K562 (cell line): ENCODE measurements around the gene KRTAP1-1. TPM values are rescaled to one million over a fixed set of nuclear protein-coding genes. Genes with fewer than 3 reads are reported as not detected.

Source experiments
- ATAC-seq: fragments of 200-7000 bp; cut with Tn5 transposase; 3 replicates; pipeline ENCODE4 v1.9.1; 2020; ENCODE audit warnings: moderate library complexity
- BruUV-seq: library from RNA; stranded (reverse); fragments of 400-500 nt; replicated peaks from 2 replicates; lab custom pipeline; 2021; lab: Mats Ljungman, UMichigan
- CTCF ChIA-PET: fragments of 300-600 bp; formaldehyde crosslinking; extraction: SDS; loops from one replicate; lab custom pipeline; 2021; ENCODE audit warnings: low intra/inter-chr PET ratio; lab: Yijun Ruan, JAX
- POLR2A ChIA-PET: fragments of 300-600, 350-650 bp; sonication (Branson Sonifier 250); formaldehyde crosslinking; extraction: SDS; loops from one replicate; lab custom pipeline; 2021; ENCODE audit warnings: antibody characterized with exemption, inconsistent platforms; lab: Yijun Ruan, JAX
- DNase-seq, 4 experiments: peaks; one replicate each; pipeline versions ENCODE4 v3.0.0 to v3.0.0-alpha.2; 2011 to 2018; ENCODE audit warnings: low spot score in 3 of 4, mixed read lengths in 3 of 4; ENCODE audit errors: extremely low read depth in 1 of 4
- FAIRE-seq: peaks from 2 replicates; lab custom pipeline; 2011; peaks lifted over from hg19 to GRCh38; lab: Jason Lieb, UNC
- H2AFZ ChIP-seq: 2 replicates; pipeline ENCODE4 v1.6.0; 2011; ENCODE audit warnings: low read depth, low read length, control low read depth, inconsistent platforms
- H3K27ac ChIP-seq: fragments of 200-600 bp; 3 replicates; pipeline ENCODE4 v1.8.0; 2011; ENCODE audit warnings: low read depth, mild to moderate bottlenecking, control low read depth, inconsistent platforms, low read length, moderate library complexity, mixed read lengths; ENCODE audit errors: extremely low read depth
- H3K27me3 ChIP-seq, 2 experiments: fragments of 300-600 bp in 1 of 2; 2 replicates in 1 of 2; 3 replicates in 1 of 2; pipeline versions ENCODE4 v1.6.0 to v1.8.0; 2011; ENCODE audit warnings: inconsistent platforms in 2 of 2, low read length in 2 of 2, mild to moderate bottlenecking in 1 of 2, mixed read lengths in 1 of 2, moderate library complexity in 1 of 2; ENCODE audit not compliant: control insufficient read depth in 2 of 2, insufficient read depth in 2 of 2
- H3K36me3 ChIP-seq: fragments of 300-600 bp; 3 replicates; pipeline ENCODE4 v1.8.0; 2011; ENCODE audit warnings: mild to moderate bottlenecking, low read length, inconsistent platforms; ENCODE audit not compliant: control insufficient read depth, insufficient read depth
- H3K4me1 ChIP-seq, 2 experiments: fragments of 200-600 bp in 1 of 2; replicated peaks in 1 of 2; 2 replicates in 1 of 2; 3 replicates in 1 of 2; pipeline versions ENCODE4 v1.5.1 to v1.8.0; 2011; ENCODE audit warnings: inconsistent platforms in 2 of 2, low read length in 2 of 2, mild to moderate bottlenecking in 1 of 2, mixed read lengths in 1 of 2, moderate library complexity in 1 of 2; ENCODE audit not compliant: control insufficient read depth in 2 of 2, insufficient read depth in 2 of 2
- H3K4me2 ChIP-seq: 2 replicates; pipeline ENCODE4 v1.6.1; 2011; ENCODE audit warnings: low read length, control low read depth, inconsistent platforms, mixed read lengths; ENCODE audit not compliant: insufficient read depth
- H3K4me3 ChIP-seq: fragments of 200-600 bp; sonication (generic), shearing (Covaris generic); 2 replicates; pipeline ENCODE4 v1.5.1; 2016; ENCODE audit warnings: control low read depth, inconsistent platforms
- H3K79me2 ChIP-seq: fragments of 200-600 bp; 3 replicates; pipeline ENCODE4 v1.8.0; 2011; ENCODE audit warnings: low read length, inconsistent platforms; ENCODE audit not compliant: control insufficient read depth, insufficient read depth
- H3K9ac ChIP-seq, 2 experiments: 2 replicates each; pipeline versions ENCODE4 v1.6.0 to v1.6.1; 2011; ENCODE audit warnings: low read depth in 2 of 2, low read length in 2 of 2, control low read depth in 1 of 2, inconsistent platforms in 1 of 2, mild to moderate bottlenecking in 1 of 2, mixed read lengths in 1 of 2; ENCODE audit not compliant: insufficient read depth in 1 of 2
- H3K9me1 ChIP-seq: one replicate; pipeline ENCODE4 v1.6.0; 2011; ENCODE audit warnings: inconsistent platforms, mild to moderate bottlenecking, low read length, moderate library complexity; ENCODE audit not compliant: control insufficient read depth, insufficient read depth
- H3K9me3 ChIP-seq: replicated peaks from 2 replicates; pipeline ENCODE4 v1.5.1; 2011; ENCODE audit warnings: low read depth, low read length, inconsistent platforms; ENCODE audit not compliant: control insufficient read depth, insufficient read depth
- H4K20me1 ChIP-seq: replicated peaks from 2 replicates; pipeline ENCODE4 v1.6.1; 2011; ENCODE audit warnings: low read length, inconsistent platforms, mixed read lengths; ENCODE audit not compliant: control insufficient read depth, insufficient read depth
- ADNP ChIP-seq: fragments of 200-800 bp; sonication (Bioruptor generic); IDR thresholded peaks from 2 replicates; pipeline ENCODE4 v1.6.1; 2016; ENCODE audit warnings: missing genetic modification characterization, missing compliant biosample characterization
- EP300 ChIP-seq: IDR thresholded peaks from 2 replicates; pipeline ENCODE4 v1.6.1; 2012; ENCODE audit warnings: low read length, improper control_type of control experiment
- THRAP3 ChIP-seq: fragments of 450-650 bp; IDR thresholded peaks from 2 replicates; pipeline ENCODE4 v1.6.1; 2016; ENCODE audit warnings: mild to moderate bottlenecking, inconsistent platforms, borderline replicate concordance
- WGBS: fragments of 100-300 bp; shearing (Covaris generic); methylation state at CpG from one replicate; pipeline ENCODE4 v1.1.6; 2016; ENCODE audit warnings: low coverage, mixed read lengths; ENCODE audit not compliant: insufficient coverage; ENCODE audit errors: missing lambda C conversion rate; 5-methylcytosine and 5-hydroxymethylcytosine counted together
- in situ Hi-C: fragments of 300-500 bp; cut with MboI; formaldehyde crosslinking; loops from 4 replicates; pipeline ENCODE4 v1.15.0; 2018; ENCODE audit warnings: inconsistent platforms, mixed read lengths
- intact Hi-C: fragments of 100-400 bp; cut with micrococcal nuclease; formaldehyde crosslinking; loops from 2 replicates; pipeline ENCODE4 v1.14.2; 2022
- polyA plus RNA-seq, 8 experiments: library from polyadenylated mRNA; depleted of rRNA in 4 of 8; stranded (reverse) in 5 of 8; unstranded in 3 of 8; fragments of >200 nt; fragmentation: Nextera tagmentation in 2 of 8; fragmentation: Illumina TruSeq in 1 of 8; extraction: Ambion mirVana in 2 of 8; extraction: Trizol in 1 of 8; gene quantifications; 2 replicates each; pipeline versions ENCODE4 v1.2.1 to v1.2.3, GENCODE V29; 2011 to 2014; ENCODE audit warnings: inconsistent platforms in 1 of 8, missing spikeins in 1 of 8
- total RNA-seq, 7 experiments: library from RNA; depleted of rRNA in 6 of 7; stranded (reverse); fragments of >200 nt in 6 of 7; fragmentation: Illumina TruSeq in 2 of 7; extraction: Trizol in 2 of 7; gene quantifications; 2 replicates each; pipeline versions ENCODE4 v1.2.1 to v1.2.3, GENCODE V29; 2011 to 2021; ENCODE audit warnings: low replicate concordance in 1 of 7

KRTAP1-1 gene
- total and polyA plus RNA-seq, 9 of the 15 experiments (the other 6 are each of a cell fraction or from before 2014, with no cell fraction given) = not detected

DNA sequence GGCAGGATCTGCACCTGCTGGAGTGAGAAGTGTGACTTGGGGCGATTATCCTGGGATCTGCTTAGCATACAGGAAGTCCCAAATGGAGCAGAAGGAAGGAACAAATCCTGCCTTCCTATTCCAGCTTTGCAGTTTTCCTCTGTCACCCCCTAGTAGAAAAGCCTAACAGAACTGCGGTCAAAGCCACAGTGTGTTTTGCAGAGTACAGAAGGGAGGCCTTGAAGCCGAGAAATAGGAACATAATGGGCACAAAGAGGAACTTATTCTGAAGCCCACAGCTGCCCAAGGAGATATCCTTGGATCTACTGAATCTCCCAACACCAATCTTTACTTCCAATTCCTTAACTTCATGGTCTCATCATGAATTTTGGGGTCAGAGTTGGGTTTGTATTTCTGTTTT is 22.7 kb downstream of the KRTAP1-1 start:
- H3K9ac ChIP-seq = no peak overlapping the region
- H3K79me2 ChIP-seq = no peaks in the 10 kb centered on the region
- ATAC-seq (no peak), DNase-seq (no peak), FAIRE-seq (no peak)
- POLR2A ChIA-PET = interaction anchor here (0.7 kb wide), 1 partner anchor 385 kb away, joined by 3 read pairs; no protein-coding TSS in a partner anchor
- CTCF ChIA-PET = no interaction called here
- 0 out of 5 replicates have a peak, but pooled peaks cover 0 to 3% of the 10 kb centered on the region in 2 experiments for H3K27me3 ChIP-seq
- no TSS peak for BruUV-seq
- H3K4me2 ChIP-seq = no peak overlapping the region
- no peaks in the 10 kb centered on the region for H3K36me3 ChIP-seq
- in situ Hi-C loops (no loop called here), intact Hi-C loops (no loop called here)
- no peak overlapping the region for H3K27ac ChIP-seq
- WGBS = 0% methylated on average over 3 of the region's 3 CpGs
- no peaks in the 10 kb centered on the region for H3K4me1 ChIP-seq
- no peaks in the 10 kb centered on the region for H3K9me1 ChIP-seq
- H2AFZ ChIP-seq = no peak overlapping the region
- no peaks in the 10 kb centered on the region for H4K20me1 ChIP-seq
- H3K4me3 ChIP-seq = no peak overlapping the region
- no peaks in the 10 kb centered on the region for H3K9me3 ChIP-seq
- TF ChIP-seq ADNP (tag) = no peak

DNA sequence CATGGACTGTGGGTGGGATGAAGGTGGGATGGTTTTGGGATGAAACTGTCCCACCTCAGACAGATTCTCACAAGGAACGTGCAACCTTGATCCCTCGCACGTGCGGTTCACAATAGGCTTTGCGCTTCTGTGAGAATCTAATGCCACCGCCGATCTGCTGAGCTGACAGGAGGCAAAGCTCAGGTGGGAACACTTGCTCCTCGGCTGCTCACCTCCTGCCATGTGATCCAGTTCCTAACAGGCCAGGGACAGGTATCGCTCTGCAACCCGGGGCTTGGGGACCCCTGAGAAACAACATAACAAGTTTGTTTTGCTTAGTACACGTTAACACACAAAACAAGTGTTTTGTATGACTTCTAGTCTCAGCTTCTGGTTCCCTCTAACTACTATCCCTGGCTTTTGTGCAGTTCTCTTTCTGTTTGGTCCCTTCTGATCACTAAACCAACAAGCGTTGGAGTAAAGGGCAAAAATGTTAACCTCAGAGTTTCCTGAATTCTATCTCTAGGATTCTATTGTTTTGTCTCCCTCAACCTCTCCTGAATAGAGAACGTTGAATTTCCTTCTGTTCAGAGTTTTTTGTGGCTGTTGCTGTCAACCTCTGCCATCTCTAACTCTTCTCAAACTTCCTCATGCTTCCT is 24.6 kb downstream of the KRTAP1-1 start:
- Histone ChIP-seq H3K27me3 (0 out of 5 replicates have a peak, but pooled peaks cover 0 to 3% of the 10 kb centered on the region in 2 experiments), H3K27ac (no peak overlapping the region), H3K9me1 (no peaks in the 10 kb centered on the region), H3K4me1 (no peaks in the 10 kb centered on the region), H3K9ac (no peak overlapping the region), H3K9me3 (no peaks in the 10 kb centered on the region), H3K4me2 (no peak overlapping the region), H2AFZ (no peak overlapping the region), H3K4me3 (no peak overlapping the region), H4K20me1 (no peaks in the 10 kb centered on the region), H3K79me2 (no peaks in the 10 kb centered on the region), H3K36me3 (no peaks in the 10 kb centered on the region)
- BruUV-seq = no TSS peak
- FAIRE-seq (no peak), ATAC-seq (no peak), DNase-seq (no peak)
- ChIA-PET CTCF (no interaction called here), POLR2A (interaction anchor here (0.6 kb wide), 1 partner anchor 117 kb away, joined by 3 read pairs; no protein-coding TSS in a partner anchor)
- in situ Hi-C loops (no loop called here), intact Hi-C loops (no loop called here)
- WGBS = 3% methylated on average over 13 of the region's 13 CpGs
- TF ChIP-seq THRAP3 (no peak), EP300 (no peak)
